Uterus (tissue), 4 donors: ENCODE results near the gene DNASE1L2. TPM values are rescaled to one million over a fixed set of nuclear protein-coding genes. Genes with fewer than 3 reads are reported as not detected.

Source experiments
- DNase-seq, 2 donors: peaks; one replicate each; pipeline ENCODE4 v3.0.0-alpha.2; 2019 to 2020
- H3K27ac ChIP-seq, 2 donors: fragments of 200-600 bp; sonication (generic); 1 replicate in 1 of 2; 2 replicates in 1 of 2; pipeline ENCODE4 v1.5.1; 2016 to 2018
- H3K27me3 ChIP-seq, 2 donors: fragments of 200-600 bp; sonication (generic); one replicate each; pipeline ENCODE4 v1.5.1; 2018 to 2019; ENCODE audit warnings: control low read depth in 1 of 2
- H3K36me3 ChIP-seq, 2 donors: fragments of 200-600 bp; sonication (generic); one replicate each; pipeline ENCODE4 v1.5.1; 2019; ENCODE audit warnings: control low read depth in 1 of 2
- H3K4me1 ChIP-seq, 2 donors: fragments of 200-600 bp; sonication (generic); one replicate each; pipeline ENCODE4 v1.5.1; 2018 to 2019; ENCODE audit warnings: control low read depth in 1 of 2
- H3K4me3 ChIP-seq, 2 donors: fragments of 200-600 bp; sonication (generic); 1 replicate in 1 of 2; 2 replicates in 1 of 2; pipeline ENCODE4 v1.5.1; 2018 to 2019; ENCODE audit warnings: mild to moderate bottlenecking in 1 of 2
- H3K9me3 ChIP-seq, 2 donors: fragments of 200-600 bp; sonication (generic); one replicate each; pipeline ENCODE4 v1.5.1; 2019; ENCODE audit warnings: control low read depth in 1 of 2
- CTCF ChIP-seq, 4 experiments: fragments of 200-600 bp in 2 of 4; fragments of 450-650 bp in 2 of 4; sonication (generic) in 2 of 4; IDR thresholded peaks; one replicate each; pipeline ENCODE4 v1.5.1; 2016 to 2019; ENCODE audit warnings: antibody characterized with exemption in 4 of 4, mild to moderate bottlenecking in 2 of 4, moderate library complexity in 1 of 4
- POLR2A ChIP-seq, 2 donors: fragments of 450-650 bp; IDR thresholded peaks; one replicate each; pipeline ENCODE4 v1.6.1; 2016; ENCODE audit warnings: antibody characterized with exemption in 2 of 2, mild to moderate bottlenecking in 1 of 2, moderate library complexity in 1 of 2
- intact Hi-C: fragments of 100-400 bp; cut with DNase I; formaldehyde crosslinking; loops from one replicate; pipeline ENCODE4 v1.15.1; 2023; ENCODE audit warnings: low total_unique reads
- total RNA-seq, 4 donors: library from RNA; depleted of rRNA in 3 of 4; stranded (reverse); fragments of >200 nt in 3 of 4; gene quantifications; one replicate each; pipeline versions ENCODE4 v1.1.0 to v1.2.4, GENCODE V29; 2014 to 2023
- donor health status: DM: yes; HTN: yes; CAD: no.

The DNASE1L2 gene
- total RNA-seq, 4 donors from 2014 or later = 0.97 to 1.2 TPM; not detected in 2

DNA sequence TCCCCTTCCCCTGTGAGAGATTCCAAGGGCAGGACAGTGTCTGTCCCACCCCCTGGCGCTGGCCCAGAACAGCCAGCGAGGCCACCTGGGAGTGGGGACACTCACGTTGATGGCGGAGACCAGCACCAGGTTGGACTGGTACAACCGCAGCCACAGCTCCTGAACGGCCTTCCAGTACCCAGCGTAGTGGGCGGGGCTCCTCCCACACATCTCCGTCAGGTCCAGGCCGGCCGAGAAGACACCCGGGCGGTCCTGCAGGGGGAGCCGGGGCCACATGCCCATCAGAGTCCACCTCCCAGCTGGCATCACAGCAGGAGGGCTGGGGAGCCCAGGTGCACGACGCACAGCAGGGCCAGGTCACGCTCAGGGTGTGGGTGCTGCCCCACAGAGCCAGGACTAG is 8.1 kb downstream of the DNASE1L2 start:
- DNase-seq = no peak
- intact Hi-C loops = no loop called here
- TF ChIP-seq POLR2A (IDR thresholded peaks at IDR 0.05) (no peak), CTCF (IDR thresholded peaks at IDR 0.05) (no peak)
- no peak overlapping the region for H3K27ac ChIP-seq
- no peaks in the 10 kb centered on the region for H3K4me1 ChIP-seq
- H3K27me3 ChIP-seq = no peaks in the 10 kb centered on the region
- no peak overlapping the region for H3K4me3 ChIP-seq
- no peaks in the 10 kb centered on the region for H3K9me3 ChIP-seq
- no peaks in the 10 kb centered on the region for H3K36me3 ChIP-seq

- intact Hi-C loops = no loop called here
- no peaks in the 10 kb centered on the region for H3K4me1 ChIP-seq
- H3K9me3 ChIP-seq = no peaks in the 10 kb centered on the region
- no peak for DNase-seq
- no peaks in the 10 kb centered on the region for H3K36me3 ChIP-seq
- no peak for TF ChIP-seq POLR2A (IDR thresholded peaks at IDR 0.05)
- no peak for TF ChIP-seq CTCF (IDR thresholded peaks at IDR 0.05)
- H3K4me3 ChIP-seq = no peak overlapping the region
- H3K27ac ChIP-seq = no peak overlapping the region
- H3K27me3 ChIP-seq = no peaks in the 10 kb centered on the region
Measured at GRCh38 chr16:2244926-2245795, 8.9 kb downstream of the DNASE1L2 start.

DNA sequence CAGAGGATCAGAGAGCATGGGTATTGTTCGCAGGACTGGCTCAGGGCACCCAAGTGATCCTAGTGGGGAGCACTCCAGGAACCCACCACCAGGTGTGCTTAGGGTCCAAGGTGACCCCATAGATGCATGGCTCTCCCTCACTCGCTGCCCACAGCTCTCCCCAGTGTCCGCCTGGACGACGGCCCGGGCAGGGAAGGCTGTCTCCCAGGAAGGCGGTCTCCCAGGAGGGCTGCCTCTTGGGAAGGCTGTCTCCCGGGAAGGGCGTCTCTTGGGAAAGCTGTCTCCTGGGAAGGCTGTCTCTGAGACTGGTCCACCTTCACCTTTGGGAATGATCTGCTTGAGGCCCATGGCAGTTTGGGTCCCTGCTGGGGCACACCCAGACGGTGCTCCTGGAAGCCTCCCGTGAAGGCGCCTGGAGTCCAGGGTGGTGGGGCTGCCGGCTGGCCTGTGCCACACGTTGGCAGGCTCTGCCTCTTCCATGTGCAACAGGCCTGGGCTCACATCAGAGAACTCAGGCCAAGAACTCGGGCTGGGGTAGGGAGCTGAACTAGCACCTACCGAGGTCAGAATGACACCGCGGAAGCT is 10.1 kb downstream of the DNASE1L2 start:
- no peaks in the 10 kb centered on the region for H3K4me1 ChIP-seq
- DNase-seq = no peak
- no peak for TF ChIP-seq POLR2A (IDR thresholded peaks at IDR 0.05)
- no peak for TF ChIP-seq CTCF (IDR thresholded peaks at IDR 0.05)
- no peak overlapping the region for H3K27ac ChIP-seq
- intact Hi-C loops = no loop called here
- H3K4me3 ChIP-seq = no peak overlapping the region
- H3K9me3 ChIP-seq = no peaks in the 10 kb centered on the region
- H3K27me3 ChIP-seq = no peaks in the 10 kb centered on the region
- H3K36me3 ChIP-seq = no peaks in the 10 kb centered on the region

DNA sequence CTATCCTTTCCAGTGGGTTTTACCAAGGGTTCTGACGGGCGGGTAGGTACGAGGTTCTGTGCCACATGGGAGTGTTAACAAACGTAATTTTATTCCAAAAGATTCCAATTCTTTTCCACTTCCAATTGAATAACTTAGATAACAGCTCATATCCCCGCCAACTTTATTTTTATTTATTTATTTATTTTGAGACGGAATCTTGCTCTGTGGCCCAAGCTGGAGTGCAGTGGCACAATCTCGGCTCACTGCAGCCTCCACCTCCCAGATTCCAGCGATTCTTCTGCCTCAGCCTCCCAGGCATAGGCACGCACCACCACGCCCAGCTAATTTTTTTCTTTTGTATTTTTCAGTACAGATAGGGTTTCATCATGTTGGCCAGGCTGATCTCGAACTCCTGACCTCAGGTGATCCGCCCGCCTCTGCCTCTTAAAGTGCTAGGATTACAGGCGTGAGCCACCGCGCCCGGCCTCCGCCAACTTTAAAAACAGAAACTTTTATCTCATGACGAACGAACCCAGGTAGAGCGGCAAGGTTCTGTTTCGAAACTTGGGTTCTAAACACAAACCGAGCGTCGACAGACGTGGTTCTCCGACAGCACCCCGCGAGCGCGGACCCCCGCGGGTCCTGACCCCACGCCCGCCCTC is 14.5 kb downstream of the DNASE1L2 start:
- no peaks in the 10 kb centered on the region for H3K36me3 ChIP-seq

More for the DNA sequence above, 14.5 kb downstream of the DNASE1L2 start:
- DNase-seq = no peak
- H3K27me3 ChIP-seq = no peaks in the 10 kb centered on the region
- peak overlapping the region; percentile 31 to 86 for H3K4me3 ChIP-seq
- peaks cover 0 to 7% of the 10 kb centered on the region in 2 donors for H3K4me1 ChIP-seq
- TF ChIP-seq CTCF (IDR thresholded peaks at IDR 0.05) = no peak
- no peak for TF ChIP-seq POLR2A (IDR thresholded peaks at IDR 0.05)
- H3K9me3 ChIP-seq = no peaks in the 10 kb centered on the region
- intact Hi-C loops = no loop called here
- H3K27ac ChIP-seq = peak overlapping the region; percentile 69 to 91
